Fibroblast of mammary gland (primary cell): ENCODE measurements around the gene BNIP3.
A peak's percentile ranks its signal among the peaks of the same experiment; 100 is the strongest.

ENCODE experiments used
- DNase-seq: peaks from one replicate; pipeline ENCODE4 v3.0.0-alpha.2; 2010; ENCODE audit warnings: low read depth
- H3K4me3 ChIP-seq: 2 replicates; pipeline ENCODE4 v1.5.1; 2011; ENCODE audit warnings: low read depth, mild to moderate bottlenecking, low read length, moderate library complexity; ENCODE audit not compliant: control insufficient read depth
- TF ChIP-seq, protein P1 (sequence below): conservative IDR thresholded peaks from 2 replicates; pipeline ENCODE4 v1.5.1; 2011; ENCODE audit warnings: low read depth, low read length, inconsistent platforms; ENCODE audit not compliant: control insufficient read depth, insufficient read depth

The BNIP3 gene

GRCh38 chr10:131983780-131984179 lies 2.1 kb upstream of the BNIP3 start:
- TF ChIP-seq, protein P1, sequence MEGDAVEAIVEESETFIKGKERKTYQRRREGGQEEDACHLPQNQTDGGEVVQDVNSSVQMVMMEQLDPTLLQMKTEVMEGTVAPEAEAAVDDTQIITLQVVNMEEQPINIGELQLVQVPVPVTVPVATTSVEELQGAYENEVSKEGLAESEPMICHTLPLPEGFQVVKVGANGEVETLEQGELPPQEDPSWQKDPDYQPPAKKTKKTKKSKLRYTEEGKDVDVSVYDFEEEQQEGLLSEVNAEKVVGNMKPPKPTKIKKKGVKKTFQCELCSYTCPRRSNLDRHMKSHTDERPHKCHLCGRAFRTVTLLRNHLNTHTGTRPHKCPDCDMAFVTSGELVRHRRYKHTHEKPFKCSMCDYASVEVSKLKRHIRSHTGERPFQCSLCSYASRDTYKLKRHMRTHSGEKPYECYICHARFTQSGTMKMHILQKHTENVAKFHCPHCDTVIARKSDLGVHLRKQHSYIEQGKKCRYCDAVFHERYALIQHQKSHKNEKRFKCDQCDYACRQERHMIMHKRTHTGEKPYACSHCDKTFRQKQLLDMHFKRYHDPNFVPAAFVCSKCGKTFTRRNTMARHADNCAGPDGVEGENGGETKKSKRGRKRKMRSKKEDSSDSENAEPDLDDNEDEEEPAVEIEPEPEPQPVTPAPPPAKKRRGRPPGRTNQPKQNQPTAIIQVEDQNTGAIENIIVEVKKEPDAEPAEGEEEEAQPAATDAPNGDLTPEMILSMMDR: no peak
- DNase-seq: peak; percentile 95
- no peak overlapping the region for H3K4me3 ChIP-seq

DNA sequence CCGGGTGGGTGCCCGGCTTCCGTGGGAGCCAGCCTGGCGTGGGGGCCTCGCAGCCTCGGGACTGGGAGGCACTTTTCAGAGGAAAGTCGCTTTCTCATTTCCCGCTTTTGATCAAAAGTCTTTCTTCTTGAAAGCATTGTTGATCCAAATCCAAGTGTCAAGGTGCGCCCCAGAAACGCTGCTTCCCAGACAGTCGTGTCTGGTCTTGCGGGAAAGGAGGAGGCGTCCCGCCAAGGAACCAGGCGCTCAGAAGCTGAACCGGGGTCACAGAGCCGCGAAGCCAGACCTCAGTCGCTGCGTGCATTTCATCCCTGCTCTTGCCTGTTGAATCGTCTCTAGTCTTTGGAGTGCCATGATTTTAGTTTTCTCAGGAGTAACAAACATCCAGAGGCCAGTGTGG lies 1.1 kb upstream of the BNIP3 start:
- no peak for DNase-seq
- H3K4me3 ChIP-seq: no peak overlapping the region
- TF ChIP-seq, protein P1: no peak

- TF ChIP-seq, protein P1: no peak
- no peak for DNase-seq
- peak overlapping the region; percentile 46 for H3K4me3 ChIP-seq
Measured at GRCh38 chr10:131982185-131982756, 548 bp upstream of the BNIP3 start.

- TF ChIP-seq, protein P1: no peak
- H3K4me3 ChIP-seq: peak overlapping the region; percentile 82
- DNase-seq: peak; percentile 17
Measured at GRCh38 chr10:131980761-131981428, 828 bp downstream of the BNIP3 start.

DNA sequence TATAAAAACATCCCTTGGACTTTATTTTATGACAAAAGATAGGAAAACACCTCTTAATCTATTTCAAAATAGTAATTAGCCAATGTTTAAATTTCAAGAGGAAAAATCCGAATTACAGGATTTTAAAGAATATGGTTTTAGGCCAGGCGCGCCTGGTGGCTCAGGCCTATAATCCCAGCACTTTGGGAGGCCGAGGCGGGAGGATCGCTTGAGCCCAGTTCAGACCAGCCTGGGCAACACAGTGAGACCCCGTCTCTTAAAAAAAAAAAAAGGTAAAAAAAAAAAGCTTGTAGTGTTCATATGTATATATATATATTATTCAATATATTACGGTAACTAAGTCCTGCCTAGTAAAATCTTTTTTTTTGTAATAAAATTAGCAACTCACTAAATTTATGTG lies 1.4 kb downstream of the BNIP3 start:
- DNase-seq: no peak
- H3K4me3 ChIP-seq: peak overlapping the region; percentile 82
- TF ChIP-seq, protein P1: no peak

GRCh38 chr10:131979821-131980270 lies 1.9 kb downstream of the BNIP3 start:
- DNase-seq: peak; percentile 34
- H3K4me3 ChIP-seq: peak overlapping the region; percentile 82
- TF ChIP-seq, protein P1: no peak
